GM11168 (cell line): ENCODE results near the gene BLM.
"Not testable (repeated sequence)": the region's sequence is repeated elsewhere in the genome, so short reads cannot be mapped to it uniquely, and the experiment has no call there.

Experiments used
- in situ Hi-C: fragments of 300-500 bp; cut with MboI; formaldehyde crosslinking; loops from one replicate; pipeline ENCODE4 v1.12.0; 2022; ENCODE audit warnings: low sequenced_read_pairs; ENCODE audit not compliant: unreplicated experiment

BLM gene

GRCh38 chr15:90716976-90717821 is at the start of gene BLM:
Gene BLM, plus strand, starts transcription at chr15:90717346. Its CDS starts 30,047 bp downstream, at chr15:90747393.
- in situ Hi-C loops, result no loop called here

- in situ Hi-C loops, result not testable (repeated sequence)
Measured at GRCh38 chr15:90667755-90668345, 49.3 kb upstream of the BLM start.

- in situ Hi-C loops, result not testable (repeated sequence)
Measured at GRCh38 chr15:90670631-90671030, 46.5 kb upstream of the BLM start.

- in situ Hi-C loops, result no loop called here
Measured at GRCh38 chr15:90671216-90671615, 45.9 kb upstream of the BLM start.

- in situ Hi-C loops, result not testable (repeated sequence)
Measured at GRCh38 chr15:90673357-90673756, 43.8 kb upstream of the BLM start.

- in situ Hi-C loops, result no loop called here
Measured at GRCh38 chr15:90674476-90674875, 42.7 kb upstream of the BLM start.

- in situ Hi-C loops, result no loop called here
Measured at GRCh38 chr15:90675464-90675863, 41.7 kb upstream of the BLM start.

- in situ Hi-C loops, result no loop called here
Measured at GRCh38 chr15:90677807-90678790, 39.0 kb upstream of the BLM start.

GRCh38 chr15:90679959-90680358 is 37.2 kb upstream of the BLM start:
- in situ Hi-C loops, result no loop called here

GRCh38 chr15:90680371-90680935 is 36.7 kb upstream of the BLM start:
- in situ Hi-C loops, result no loop called here

GRCh38 chr15:90681056-90681455 is 36.1 kb upstream of the BLM start:
- in situ Hi-C loops, result no loop called here

GRCh38 chr15:90681480-90681879 is 35.7 kb upstream of the BLM start:
- in situ Hi-C loops, result no loop called here

GRCh38 chr15:90683371-90683770 is 33.8 kb upstream of the BLM start:
- in situ Hi-C loops, result no loop called here

GRCh38 chr15:90683876-90684275 is 33.3 kb upstream of the BLM start:
- in situ Hi-C loops, result no loop called here

- in situ Hi-C loops, result no loop called here
Measured at GRCh38 chr15:90684281-90684680, 32.9 kb upstream of the BLM start.

GRCh38 chr15:90685591-90686434 is 31.3 kb upstream of the BLM start:
- in situ Hi-C loops, result no loop called here

GRCh38 chr15:90686435-90687218 is 30.5 kb upstream of the BLM start:
- in situ Hi-C loops, result no loop called here

- in situ Hi-C loops, result not testable (repeated sequence)
Measured at GRCh38 chr15:90689326-90689961, 27.7 kb upstream of the BLM start.
